Stimulated activated naive CD8-positive, alpha-beta T cell treated with anti-CD3 and anti-CD28 coated beads, Interleukin-15, Interleukin-2, amounts not matched to agents 100 ng/mL and 50 ng/mL, for 24 hours (primary cell): Measurements from ENCODE around the gene PHACTR3.
"Not testable (repeated sequence)": the region's sequence is repeated elsewhere in the genome, so short reads cannot be mapped to it uniquely, and the experiment has no call there.

Source experiments
- H3K27ac Mint-ChIP-seq: one replicate; pipeline ENCODE4 v1.8.0; 2021; ENCODE audit warnings: mild to moderate bottlenecking, mixed read lengths
- H3K27me3 Mint-ChIP-seq: one replicate; pipeline ENCODE4 v1.8.0; 2021; ENCODE audit warnings: mixed read lengths
- H3K36me3 Mint-ChIP-seq: one replicate; pipeline ENCODE4 v1.8.0; 2021; ENCODE audit warnings: low read depth, mixed read lengths
- H3K4me1 Mint-ChIP-seq: one replicate; pipeline ENCODE4 v1.8.0; 2021; ENCODE audit warnings: low read depth, mixed read lengths
- H3K4me3 Mint-ChIP-seq: one replicate; pipeline ENCODE4 v1.8.0; 2021; ENCODE audit warnings: mild to moderate bottlenecking, mixed read lengths
- H3K9me3 Mint-ChIP-seq: one replicate; pipeline ENCODE4 v1.8.0; 2021; ENCODE audit warnings: mixed read lengths

The PHACTR3 gene

DNA sequence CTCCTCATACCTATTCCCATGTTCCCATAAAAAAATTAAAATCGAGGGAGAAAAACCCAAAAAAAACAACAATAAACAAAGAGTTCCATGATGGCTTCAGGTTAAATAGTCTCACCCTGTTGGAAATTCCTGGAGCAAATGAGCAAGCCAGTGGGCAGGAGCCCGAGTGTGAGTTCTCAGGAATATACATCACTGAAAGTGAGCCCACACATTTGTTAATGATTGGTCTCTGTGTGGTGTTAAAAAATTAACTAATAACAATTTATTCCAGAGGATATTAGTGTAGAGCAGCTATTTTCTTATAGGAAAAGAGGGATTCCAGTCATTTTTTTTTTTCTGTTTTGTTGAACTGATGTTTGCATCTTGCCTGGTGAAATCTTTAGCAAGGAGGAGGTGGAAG lies 12.9 kb downstream of the PHACTR3 start:
- H3K9me3 Mint-ChIP-seq = no peaks in the 10 kb centered on the region
- no peaks in the 10 kb centered on the region for H3K36me3 Mint-ChIP-seq
- no peaks in the 10 kb centered on the region for H3K4me1 Mint-ChIP-seq
- peaks cover 4% of the 10 kb centered on the region for H3K27me3 Mint-ChIP-seq
- no peak overlapping the region for H3K27ac Mint-ChIP-seq
- no peak overlapping the region for H3K4me3 Mint-ChIP-seq

DNA sequence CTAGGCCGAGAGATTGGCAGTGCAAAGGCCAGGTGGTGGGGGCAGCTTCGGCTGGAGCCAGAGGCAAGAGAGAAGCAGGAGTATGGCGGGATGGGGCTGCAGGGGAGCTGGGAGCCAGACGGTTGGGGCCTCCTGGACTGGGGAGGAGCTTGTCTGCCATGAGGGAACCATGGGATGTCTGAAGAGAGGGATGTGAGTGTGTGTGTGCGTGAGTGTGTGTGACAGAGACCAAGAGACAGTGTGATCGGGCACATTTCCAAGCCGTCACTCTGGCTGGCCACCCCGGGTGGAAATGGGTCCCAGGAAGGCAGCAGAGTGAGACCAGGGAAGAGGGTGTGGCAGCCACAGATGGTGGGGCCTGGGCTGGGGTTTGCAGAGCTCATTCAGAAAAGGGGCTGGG lies 13.8 kb downstream of the PHACTR3 start:
- no peaks in the 10 kb centered on the region for H3K9me3 Mint-ChIP-seq
- H3K36me3 Mint-ChIP-seq = no peaks in the 10 kb centered on the region
- H3K27me3 Mint-ChIP-seq = peaks cover 4% of the 10 kb centered on the region
- no peak overlapping the region for H3K4me3 Mint-ChIP-seq
- no peak overlapping the region for H3K27ac Mint-ChIP-seq
- no peaks in the 10 kb centered on the region for H3K4me1 Mint-ChIP-seq

DNA sequence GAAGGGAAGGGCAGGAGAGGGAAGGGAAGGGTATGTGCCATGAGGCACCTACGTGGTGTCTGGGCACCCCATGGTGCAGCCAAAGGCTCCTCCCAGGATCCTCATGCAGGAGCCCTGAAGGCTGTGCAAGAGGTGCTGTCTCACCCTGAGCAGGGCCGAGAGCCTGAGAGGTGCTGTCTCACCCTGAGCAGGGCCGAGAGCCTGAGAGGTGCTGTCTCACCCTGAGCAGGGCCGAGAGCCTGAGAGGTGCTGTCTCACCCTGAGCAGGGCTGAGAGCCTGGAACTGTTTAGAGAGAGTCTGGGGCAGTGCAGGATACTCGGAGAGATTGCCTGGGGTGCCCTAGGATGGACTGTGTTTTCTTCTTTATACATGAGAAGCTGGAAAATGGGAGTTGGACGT lies 14.2 kb downstream of the PHACTR3 start:
- not testable (repeated sequence) for H3K27me3 Mint-ChIP-seq, H3K4me3 Mint-ChIP-seq, H3K27ac Mint-ChIP-seq, H3K9me3 Mint-ChIP-seq, H3K36me3 Mint-ChIP-seq, H3K4me1 Mint-ChIP-seq

DNA sequence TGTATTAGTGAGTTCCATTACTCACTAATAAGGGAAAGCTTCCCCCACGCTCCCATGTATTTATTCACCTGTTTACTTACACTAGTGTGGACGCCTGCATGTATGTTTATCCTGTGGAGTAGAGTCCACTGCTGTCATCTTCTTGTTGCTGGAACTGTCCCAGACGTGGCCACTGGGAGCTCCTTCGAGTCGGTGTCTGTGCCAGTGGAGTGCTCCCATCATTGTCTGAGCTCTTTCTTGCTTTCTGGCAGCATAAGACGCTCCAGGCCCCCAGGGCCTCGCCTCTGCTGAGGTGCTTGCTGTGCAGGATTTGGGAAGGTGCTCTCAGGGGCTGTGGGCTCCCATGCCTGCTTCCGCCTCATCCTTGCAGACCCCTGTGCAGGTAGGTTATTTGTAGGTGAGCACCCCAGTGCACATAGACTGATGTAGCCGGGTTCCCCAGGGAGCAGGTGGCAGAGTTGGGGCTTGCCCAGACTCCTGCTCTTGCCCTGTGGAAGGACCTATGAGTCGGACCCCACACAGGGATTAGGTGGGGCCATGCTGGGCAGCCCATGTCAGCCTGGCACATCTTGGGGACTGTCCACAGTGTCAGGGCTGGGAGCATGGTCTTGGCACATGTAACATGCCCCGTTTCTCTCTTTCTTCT lies 16.6 kb downstream of the PHACTR3 start:
- no peak overlapping the region for H3K27ac Mint-ChIP-seq
- no peak overlapping the region for H3K4me3 Mint-ChIP-seq
- no peaks in the 10 kb centered on the region for H3K4me1 Mint-ChIP-seq
- H3K9me3 Mint-ChIP-seq = no peaks in the 10 kb centered on the region
- H3K27me3 Mint-ChIP-seq = peaks cover 4% of the 10 kb centered on the region
- H3K36me3 Mint-ChIP-seq = no peaks in the 10 kb centered on the region

DNA sequence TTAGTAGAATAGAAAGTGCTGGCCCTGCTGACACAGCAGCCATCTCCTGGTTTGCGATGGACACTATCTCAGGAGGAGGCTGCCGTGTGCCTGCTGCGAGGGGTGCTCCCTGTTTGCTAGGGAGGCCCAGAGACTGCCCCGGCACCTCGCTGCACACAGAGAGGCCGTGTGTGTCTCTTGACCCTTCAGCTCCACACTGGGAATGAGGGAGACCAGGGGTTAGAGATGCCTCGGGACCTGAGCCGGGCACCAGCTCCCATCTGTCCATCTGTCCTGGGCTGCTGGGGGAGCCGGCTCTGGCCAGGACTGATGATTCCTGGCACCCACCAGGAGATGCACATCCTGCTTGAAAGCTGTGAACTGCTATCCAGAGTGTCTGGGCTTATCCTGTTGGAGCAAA lies 18.2 kb downstream of the PHACTR3 start:
- Mint-ChIP-seq H3K27ac (no peak overlapping the region), H3K9me3 (no peaks in the 10 kb centered on the region), H3K27me3 (peaks cover 4% of the 10 kb centered on the region), H3K36me3 (no peaks in the 10 kb centered on the region), H3K4me3 (no peak overlapping the region), H3K4me1 (no peaks in the 10 kb centered on the region)

DNA sequence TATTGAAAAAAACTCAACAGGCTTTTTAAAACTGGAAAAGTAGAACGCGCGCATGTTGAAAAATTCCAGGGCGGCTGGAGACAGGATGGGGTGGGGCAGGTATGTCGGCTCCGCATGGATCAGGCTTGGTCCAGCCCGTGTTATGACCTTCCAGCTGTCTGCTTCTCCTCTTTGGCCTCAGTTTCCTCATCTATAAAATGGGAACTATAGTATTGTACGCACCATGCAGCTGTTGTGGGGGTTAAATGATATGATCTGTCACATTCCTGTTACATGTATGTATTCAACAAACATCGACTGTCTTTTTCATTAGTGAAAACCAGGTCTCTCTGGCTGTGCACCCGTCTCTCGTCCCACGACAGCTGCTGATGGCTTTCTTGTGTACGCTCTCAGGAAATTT lies 18.8 kb downstream of the PHACTR3 start:
- peaks cover 4% of the 10 kb centered on the region for H3K27me3 Mint-ChIP-seq

DNA sequence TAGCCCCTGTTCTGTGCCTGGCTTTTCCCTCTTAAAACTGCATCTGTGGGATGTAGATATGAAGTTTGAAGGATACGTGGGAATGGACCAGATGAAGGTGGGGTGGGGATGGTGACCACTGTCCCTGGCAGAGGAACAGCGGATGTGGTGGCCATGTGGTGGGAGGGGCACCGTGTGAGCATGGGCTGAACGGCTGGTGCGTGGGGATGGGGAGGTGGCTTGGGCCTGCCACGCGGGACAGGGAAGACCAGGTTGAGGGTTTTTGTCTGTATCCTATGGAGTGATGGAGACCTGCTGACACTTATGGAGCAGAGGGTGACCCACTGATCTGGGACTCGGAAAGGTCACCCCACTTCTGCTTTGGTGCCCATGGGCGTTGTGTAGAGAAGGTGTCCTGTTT lies 19.2 kb downstream of the PHACTR3 start:
- no peaks in the 10 kb centered on the region for H3K36me3 Mint-ChIP-seq
- H3K27me3 Mint-ChIP-seq = peaks cover 4% of the 10 kb centered on the region
- no peak overlapping the region for H3K27ac Mint-ChIP-seq
- no peaks in the 10 kb centered on the region for H3K4me1 Mint-ChIP-seq
- no peak overlapping the region for H3K4me3 Mint-ChIP-seq
- no peaks in the 10 kb centered on the region for H3K9me3 Mint-ChIP-seq

More for the DNA sequence above, 18.8 kb downstream of the PHACTR3 start:
- Mint-ChIP-seq H3K36me3 (no peaks in the 10 kb centered on the region), H3K4me1 (no peaks in the 10 kb centered on the region), H3K4me3 (no peak overlapping the region), H3K9me3 (no peaks in the 10 kb centered on the region), H3K27ac (no peak overlapping the region)

DNA sequence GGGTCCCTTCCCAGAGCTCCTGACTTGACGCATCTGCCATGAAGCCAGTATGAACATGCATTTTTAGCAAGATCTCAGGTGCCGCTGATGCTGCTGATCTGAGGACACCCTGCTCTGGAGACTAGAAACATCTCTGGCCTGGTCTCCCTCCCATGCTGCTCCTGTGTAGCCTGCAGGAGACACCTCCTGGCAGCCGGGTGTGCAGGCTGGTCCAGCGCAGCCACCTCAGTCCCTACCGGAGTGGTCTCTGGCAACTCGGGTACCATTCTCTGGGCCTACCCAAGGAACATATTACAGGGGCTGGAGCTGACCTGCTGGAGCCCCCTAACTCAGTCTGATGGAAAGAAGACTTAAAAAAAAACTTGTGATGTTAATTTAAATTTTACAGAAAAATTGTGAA lies 20.1 kb downstream of the PHACTR3 start:
- Mint-ChIP-seq H3K27ac (no peak overlapping the region), H3K4me1 (no peaks in the 10 kb centered on the region), H3K9me3 (no peaks in the 10 kb centered on the region), H3K27me3 (peaks cover 4% of the 10 kb centered on the region), H3K4me3 (no peak overlapping the region), H3K36me3 (no peaks in the 10 kb centered on the region)

DNA sequence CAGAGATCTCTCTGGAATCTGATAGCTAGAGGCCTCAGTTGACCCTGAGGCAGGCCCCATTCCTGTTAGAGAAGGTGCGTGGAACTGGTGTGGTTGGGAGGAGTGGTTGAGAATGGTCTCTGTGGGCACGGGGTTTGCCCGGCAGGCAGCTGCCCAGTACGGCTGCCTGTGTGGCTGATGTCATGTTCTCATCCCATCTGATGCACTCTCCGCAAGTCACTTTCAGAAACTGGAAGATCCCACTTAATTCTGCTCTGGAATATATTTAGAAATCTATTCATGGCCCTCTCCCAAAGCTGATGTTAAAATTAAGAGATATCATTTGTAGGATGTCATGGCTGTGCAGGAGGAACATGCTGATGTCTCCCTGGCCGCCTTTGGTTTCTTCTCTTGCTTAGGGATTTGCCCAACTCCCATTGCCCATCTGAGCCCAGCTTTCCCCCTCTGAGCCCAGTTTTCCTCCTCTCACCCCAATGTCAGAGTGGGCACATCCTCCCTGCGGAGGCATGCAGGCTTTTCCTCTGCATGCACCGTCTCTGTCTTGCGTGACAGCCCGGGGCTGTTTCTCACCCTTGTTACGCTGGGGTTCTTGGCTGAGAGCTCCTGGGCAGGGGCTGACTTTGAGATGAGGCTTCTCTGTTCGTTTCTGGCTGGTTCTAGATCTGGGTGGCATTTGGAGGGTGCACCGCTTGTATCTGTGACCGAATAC lies 21.0 kb downstream of the PHACTR3 start:
- Mint-ChIP-seq H3K27me3 (peaks cover 4% of the 10 kb centered on the region), H3K27ac (no peak overlapping the region), H3K4me3 (no peak overlapping the region), H3K9me3 (no peaks in the 10 kb centered on the region), H3K4me1 (no peaks in the 10 kb centered on the region), H3K36me3 (no peaks in the 10 kb centered on the region)

DNA sequence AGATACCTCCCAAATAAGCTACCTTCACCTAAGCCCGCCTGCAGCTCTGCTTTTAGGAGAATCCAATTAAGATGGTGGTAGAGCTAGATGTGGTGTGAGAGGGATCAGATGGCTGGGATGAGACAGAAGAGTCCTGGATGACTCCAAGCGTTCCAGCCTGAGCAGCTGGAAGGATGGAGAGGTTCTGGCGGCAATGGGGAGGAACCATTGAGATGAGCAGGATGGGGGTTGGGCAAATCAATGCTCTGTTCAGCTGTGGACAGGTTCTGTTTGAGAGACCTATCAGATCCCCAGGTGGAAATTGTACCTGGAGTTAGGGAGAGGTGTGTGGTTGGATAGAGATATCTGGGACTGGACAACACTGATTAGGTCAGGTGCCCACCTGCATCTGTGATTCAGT lies 23.0 kb downstream of the PHACTR3 start:
- Mint-ChIP-seq H3K27ac (no peak overlapping the region), H3K9me3 (no peaks in the 10 kb centered on the region), H3K4me1 (no peaks in the 10 kb centered on the region), H3K36me3 (no peaks in the 10 kb centered on the region), H3K4me3 (no peak overlapping the region), H3K27me3 (no peaks in the 10 kb centered on the region)

DNA sequence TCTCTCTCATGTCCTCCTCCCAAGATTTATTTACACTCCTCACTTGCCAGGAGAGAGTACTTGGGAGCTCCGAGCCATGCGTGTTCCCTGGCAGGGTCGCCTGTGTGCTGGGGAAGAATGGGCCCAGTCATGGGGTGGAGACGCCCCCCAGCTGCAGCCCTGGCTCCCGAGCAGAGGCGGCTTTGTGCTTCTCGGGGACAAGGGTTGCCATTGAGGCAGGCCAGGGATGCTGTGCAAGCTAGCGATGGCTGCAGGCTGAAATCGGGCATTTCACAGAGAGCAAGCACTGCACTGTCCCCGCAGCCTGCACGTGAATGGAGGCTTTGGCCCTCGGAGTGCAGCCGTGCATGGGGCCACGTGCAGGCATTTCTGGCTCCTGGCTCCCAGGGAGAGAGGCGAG lies 23.8 kb downstream of the PHACTR3 start:
- Mint-ChIP-seq H3K27me3 (no peaks in the 10 kb centered on the region), H3K27ac (no peak overlapping the region), H3K36me3 (no peaks in the 10 kb centered on the region), H3K4me3 (no peak overlapping the region), H3K4me1 (no peaks in the 10 kb centered on the region), H3K9me3 (no peaks in the 10 kb centered on the region)

DNA sequence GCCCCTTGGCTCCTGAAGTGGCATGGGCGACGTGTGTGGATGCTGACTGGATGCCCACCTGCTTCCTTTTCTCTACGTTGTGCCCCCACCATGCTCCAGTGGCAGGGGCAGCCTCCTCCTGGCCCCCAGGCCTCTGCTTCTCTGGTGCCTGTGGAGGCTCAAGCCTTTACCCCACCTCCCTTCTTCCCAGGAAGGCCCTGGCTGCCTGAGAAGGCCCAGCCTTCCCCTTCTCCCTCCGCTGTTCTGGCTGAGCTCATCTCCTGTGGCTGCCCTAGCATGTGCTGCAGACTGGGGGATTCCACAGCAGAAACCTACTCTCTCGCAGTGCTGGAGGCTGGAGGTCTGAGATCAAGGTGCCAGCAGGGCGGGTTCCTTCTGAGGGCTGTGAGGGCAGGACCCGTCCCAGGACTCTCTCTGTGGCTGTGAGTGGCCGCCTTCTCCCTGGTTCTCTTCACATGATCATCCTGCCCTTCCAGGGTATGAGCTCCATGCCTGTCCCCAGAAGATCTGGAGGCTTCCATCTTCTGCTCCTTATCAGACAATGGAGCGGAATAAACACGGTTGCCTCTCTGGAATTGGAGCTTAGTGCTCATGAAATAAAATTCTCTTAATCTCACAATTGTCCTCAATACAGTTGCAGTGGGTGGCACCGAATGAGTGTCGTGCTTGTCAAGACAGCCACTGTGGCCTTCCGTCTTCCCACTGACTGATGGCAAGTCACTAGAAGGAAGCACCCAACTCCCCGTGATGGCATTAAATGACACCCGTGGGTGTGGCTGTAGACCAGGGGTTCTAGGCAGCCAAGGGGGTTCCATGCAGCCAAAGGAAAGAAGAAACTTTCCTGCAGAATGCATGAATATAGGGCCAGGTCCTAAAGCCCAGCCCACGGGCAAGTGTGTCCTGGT lies 25.1 kb downstream of the PHACTR3 start:
- Mint-ChIP-seq H3K9me3 (no peaks in the 10 kb centered on the region), H3K36me3 (no peaks in the 10 kb centered on the region), H3K4me1 (no peaks in the 10 kb centered on the region), H3K27me3 (no peaks in the 10 kb centered on the region), H3K27ac (no peak overlapping the region), H3K4me3 (no peak overlapping the region)

DNA sequence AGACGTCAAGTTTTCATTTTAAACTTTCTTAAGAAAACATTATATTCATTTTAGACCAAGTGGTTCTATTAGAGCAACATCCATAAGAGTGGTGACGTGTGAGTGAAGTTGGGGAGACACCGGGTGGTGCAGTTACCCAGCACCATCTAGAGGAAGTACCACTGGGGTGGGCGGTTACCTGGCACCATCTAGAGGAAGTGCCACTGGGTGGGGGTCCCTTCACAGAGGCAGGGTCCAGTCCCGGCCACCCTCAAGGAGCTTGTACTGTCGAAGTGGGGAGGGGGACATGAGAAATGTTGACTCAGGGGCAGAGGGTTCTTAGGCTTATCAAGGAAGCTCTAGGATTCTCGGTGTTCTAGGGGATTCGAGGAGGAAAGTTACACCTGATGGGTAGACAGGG lies 26.2 kb downstream of the PHACTR3 start:
- no peak overlapping the region for H3K27ac Mint-ChIP-seq
- no peaks in the 10 kb centered on the region for H3K9me3 Mint-ChIP-seq
- no peaks in the 10 kb centered on the region for H3K27me3 Mint-ChIP-seq
- no peak overlapping the region for H3K4me3 Mint-ChIP-seq
- H3K4me1 Mint-ChIP-seq = no peaks in the 10 kb centered on the region
- H3K36me3 Mint-ChIP-seq = no peaks in the 10 kb centered on the region

DNA sequence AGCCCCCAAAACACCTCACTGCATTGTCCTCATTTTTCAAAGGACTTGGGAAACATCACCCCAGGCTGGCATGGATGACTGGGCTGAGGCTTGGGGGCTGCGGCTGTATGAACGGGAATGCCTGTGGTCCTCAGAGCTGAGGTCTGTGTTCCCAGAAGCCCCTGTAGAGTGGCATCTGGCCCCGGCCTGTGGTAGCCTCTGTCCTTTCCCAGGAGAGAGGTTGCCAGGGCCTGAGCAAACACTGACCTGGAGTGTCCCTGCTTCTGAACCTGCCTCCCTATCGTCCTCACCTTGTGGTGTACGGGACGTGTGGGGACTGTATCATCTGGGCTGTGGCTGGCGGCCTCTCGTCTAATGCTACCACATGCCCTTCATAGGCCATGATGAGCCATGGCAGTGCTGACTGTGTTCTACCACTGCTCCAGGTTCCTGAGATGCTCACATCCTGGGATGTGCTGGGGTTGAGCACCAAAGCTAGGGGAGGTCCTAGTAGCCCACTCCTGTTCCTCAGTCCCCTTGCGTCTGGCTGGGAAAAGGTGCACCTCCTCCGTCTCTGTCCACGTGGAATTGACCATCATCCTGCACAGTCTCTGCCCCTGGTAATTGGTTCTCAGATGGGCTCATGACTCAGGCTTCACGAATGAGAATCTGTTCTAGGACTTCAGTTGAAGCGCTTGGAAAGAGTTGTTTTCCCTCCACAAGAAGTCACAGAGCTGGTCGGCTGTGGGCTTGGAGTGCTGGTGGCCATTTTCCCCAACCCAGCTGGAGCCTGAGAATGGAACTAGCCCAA lies 27.6 kb downstream of the PHACTR3 start:
- Mint-ChIP-seq H3K4me3 (no peak overlapping the region), H3K4me1 (no peaks in the 10 kb centered on the region), H3K36me3 (no peaks in the 10 kb centered on the region), H3K27ac (no peak overlapping the region), H3K27me3 (no peaks in the 10 kb centered on the region), H3K9me3 (no peaks in the 10 kb centered on the region)
